HepG2 (cell line): ENCODE measurements around the gene TTC24. TPM values are rescaled to one million over a fixed set of nuclear protein-coding genes. Genes with fewer than 3 reads are reported as not detected.

Experiments
- ARID2 ChIP-seq: sonication (generic); formaldehyde crosslinking; IDR thresholded peaks from 2 replicates; pipeline ENCODE4 v1.8.1; 2022; ENCODE audit warnings: mild to moderate bottlenecking, missing genetic modification reagents, borderline replicate concordance
- CCDC6 ChIP-seq: sonication (generic); formaldehyde crosslinking; IDR thresholded peaks from 2 replicates; pipeline ENCODE4 v1.8.1; 2022; ENCODE audit warnings: mild to moderate bottlenecking, missing genetic modification reagents, moderate library complexity
- GPN1 ChIP-seq: sonication (generic); formaldehyde crosslinking; IDR thresholded peaks from 2 replicates; pipeline ENCODE4 v1.5.1; 2020; ENCODE audit warnings: missing genetic modification reagents, borderline replicate concordance
- HCFC1 ChIP-seq: fragments of 150-350 bp; IDR thresholded peaks from 2 replicates; pipeline ENCODE4 v1.6.1; 2014; ENCODE audit warnings: low read depth, low read length
- IRX3 ChIP-seq: sonication (generic); formaldehyde crosslinking; IDR thresholded peaks from 2 replicates; pipeline ENCODE4 v1.8.1; 2023; ENCODE audit warnings: mild to moderate bottlenecking, low read depth, missing genetic modification reagents, borderline replicate concordance
- MED1 ChIP-seq: sonication (generic); formaldehyde crosslinking; IDR thresholded peaks from 2 replicates; pipeline ENCODE4 v1.4.0; 2020; ENCODE audit warnings: missing genetic modification reagents
- PCBP1 ChIP-seq: fragments of 200-400 bp; formaldehyde crosslinking; IDR thresholded peaks from 2 replicates; pipeline ENCODE4 v1.6.1; 2017; ENCODE audit warnings: mild to moderate bottlenecking, low read depth, low read length, borderline replicate concordance
- RFX5 ChIP-seq: IDR thresholded peaks from 2 replicates; pipeline ENCODE4 v1.6.1; 2011; ENCODE audit warnings: low read depth, low read length, improper control_type of control experiment
- SKI ChIP-seq: fragments of 450-650 bp; IDR thresholded peaks from one replicate; pipeline ENCODE4 v1.6.1; 2018; ENCODE audit warnings: mild to moderate bottlenecking; ENCODE audit not compliant: partially characterized antibody
- TBP ChIP-seq: sonication (generic); formaldehyde crosslinking; IDR thresholded peaks from 2 replicates; pipeline ENCODE4 v1.5.0; 2020; ENCODE audit warnings: missing genetic modification reagents
- ZNF101 ChIP-seq: sonication (generic); formaldehyde crosslinking; IDR thresholded peaks from 2 replicates; pipeline ENCODE4 v1.4.0; 2020; ENCODE audit warnings: mild to moderate bottlenecking, low read depth, missing genetic modification reagents, borderline replicate concordance
- ZNF737 ChIP-seq: sonication (generic); formaldehyde crosslinking; IDR thresholded peaks from 2 replicates; pipeline ENCODE4 v1.5.0; 2020; ENCODE audit warnings: missing genetic modification reagents, mild to moderate bottlenecking, borderline replicate concordance
- polyA plus RNA-seq, 8 experiments: library from polyadenylated mRNA; depleted of rRNA in 3 of 8; stranded (reverse) in 7 of 8; unstranded in 1 of 8; fragments of >200 nt; fragmentation: Illumina TruSeq in 4 of 8; extraction: Trizol in 4 of 8; gene quantifications; 2 replicates each; pipeline versions ENCODE4 v1.2.1 to v1.2.3, GENCODE V29; 2011 to 2016; ENCODE audit warnings: low read depth in 4 of 8, missing spikeins in 1 of 8, mixed read lengths in 1 of 8; ENCODE audit not compliant: insufficient read depth in 1 of 8
- total RNA-seq, 5 experiments: library from RNA; depleted of rRNA; stranded (reverse); fragments of >200 nt; fragmentation: Illumina TruSeq; extraction: Trizol; gene quantifications; 2 replicates each; pipeline ENCODE4 v1.2.3, GENCODE V29; 2016; ENCODE audit warnings: low read depth in 1 of 5
- TF ChIP-seq, protein P1 (sequence below): sonication (generic); formaldehyde crosslinking; conservative IDR thresholded peaks from 2 replicates; pipeline ENCODE4 v1.5.0; 2020; ENCODE audit warnings: missing genetic modification reagents
- TF ChIP-seq, protein P2 (sequence below): sonication (generic); formaldehyde crosslinking; IDR thresholded peaks from 2 replicates; pipeline ENCODE4 v1.4.0; 2020; ENCODE audit warnings: low read depth, mild to moderate bottlenecking, missing genetic modification reagents
- TF ChIP-seq, protein P3 (sequence below): sonication (generic); formaldehyde crosslinking; IDR thresholded peaks from 2 replicates; pipeline ENCODE4 v1.4.0; 2020; ENCODE audit warnings: missing genetic modification reagents
- TF ChIP-seq, protein P4 (sequence below), 2 experiments: fragments of 450-650 bp in 1 of 2; sonication (generic) in 1 of 2; formaldehyde crosslinking; IDR thresholded peaks; 2 replicates each; pipeline versions ENCODE4 v1.5.0 to v1.8.0; 2020 to 2022; ENCODE audit warnings: mild to moderate bottlenecking in 1 of 2, missing genetic modification reagents in 1 of 2
- TF ChIP-seq, protein P5 (sequence below): sonication (generic); formaldehyde crosslinking; IDR thresholded peaks from 2 replicates; pipeline ENCODE4 v1.4.0; 2020; ENCODE audit warnings: mild to moderate bottlenecking, missing genetic modification reagents
- TF ChIP-seq, protein P6 (sequence below): sonication (generic); formaldehyde crosslinking; IDR thresholded peaks from 2 replicates; pipeline ENCODE4 v1.8.1; 2023; ENCODE audit warnings: mild to moderate bottlenecking, missing genetic modification reagents

The TTC24 gene
- total and polyA plus RNA-seq, 2 of the 13 experiments (the other 11 are each of a cell fraction or from before 2014, with no cell fraction given) = 0.13 to 0.18 TPM

DNA sequence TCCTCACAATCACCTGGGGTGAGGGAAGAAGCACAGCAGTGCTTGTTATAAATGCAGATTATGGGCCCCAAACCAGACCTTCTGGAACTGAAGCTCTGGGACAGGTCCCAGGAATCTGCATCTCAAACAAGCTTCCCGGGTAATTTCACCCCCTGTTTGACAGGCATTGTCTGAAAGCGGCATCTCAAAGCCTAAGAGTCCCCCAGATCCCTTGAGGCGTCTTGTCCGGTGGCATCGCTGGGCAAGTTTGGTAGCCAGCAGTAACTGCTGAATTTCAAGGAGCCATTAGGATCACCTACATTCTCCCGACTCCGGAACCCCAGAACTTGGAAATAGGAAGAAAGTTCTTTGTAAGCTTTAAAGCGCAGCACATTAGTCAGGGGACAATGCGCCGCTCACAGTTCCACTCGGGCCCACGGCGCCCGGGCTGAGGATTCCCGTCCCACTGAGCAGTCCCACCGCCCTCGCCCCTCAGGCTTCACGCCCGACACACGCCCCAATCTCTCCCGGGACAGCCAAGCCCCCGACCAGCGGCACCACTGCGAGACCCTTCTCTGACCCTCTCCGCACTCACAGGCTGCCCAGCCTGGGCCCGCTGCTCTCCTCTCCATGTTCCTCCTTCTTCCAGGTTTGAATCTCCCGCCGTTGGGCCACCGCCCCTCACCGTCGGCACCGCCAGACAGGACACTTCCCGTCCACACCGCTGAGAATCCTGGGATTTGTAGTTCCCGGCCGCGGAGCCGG is 7.4 kb upstream of the TTC24 start, which contains the start of gene IQGAP3 (continued):
- TF ChIP-seq, protein P1, sequence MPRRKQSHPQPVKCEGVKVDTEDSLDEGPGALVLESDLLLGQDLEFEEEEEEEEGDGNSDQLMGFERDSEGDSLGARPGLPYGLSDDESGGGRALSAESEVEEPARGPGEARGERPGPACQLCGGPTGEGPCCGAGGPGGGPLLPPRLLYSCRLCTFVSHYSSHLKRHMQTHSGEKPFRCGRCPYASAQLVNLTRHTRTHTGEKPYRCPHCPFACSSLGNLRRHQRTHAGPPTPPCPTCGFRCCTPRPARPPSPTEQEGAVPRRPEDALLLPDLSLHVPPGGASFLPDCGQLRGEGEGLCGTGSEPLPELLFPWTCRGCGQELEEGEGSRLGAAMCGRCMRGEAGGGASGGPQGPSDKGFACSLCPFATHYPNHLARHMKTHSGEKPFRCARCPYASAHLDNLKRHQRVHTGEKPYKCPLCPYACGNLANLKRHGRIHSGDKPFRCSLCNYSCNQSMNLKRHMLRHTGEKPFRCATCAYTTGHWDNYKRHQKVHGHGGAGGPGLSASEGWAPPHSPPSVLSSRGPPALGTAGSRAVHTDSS = no peak
- no peak for TF ChIP-seq ZNF737 (CRISPR knock-in tag)
- peak; percentile 93 for TF ChIP-seq HCFC1
- TF ChIP-seq TBP (CRISPR knock-in tag) = no peak
- no peak for TF ChIP-seq PCBP1
- no peak for TF ChIP-seq MED1 (CRISPR knock-in tag)
- TF ChIP-seq, protein P2, sequence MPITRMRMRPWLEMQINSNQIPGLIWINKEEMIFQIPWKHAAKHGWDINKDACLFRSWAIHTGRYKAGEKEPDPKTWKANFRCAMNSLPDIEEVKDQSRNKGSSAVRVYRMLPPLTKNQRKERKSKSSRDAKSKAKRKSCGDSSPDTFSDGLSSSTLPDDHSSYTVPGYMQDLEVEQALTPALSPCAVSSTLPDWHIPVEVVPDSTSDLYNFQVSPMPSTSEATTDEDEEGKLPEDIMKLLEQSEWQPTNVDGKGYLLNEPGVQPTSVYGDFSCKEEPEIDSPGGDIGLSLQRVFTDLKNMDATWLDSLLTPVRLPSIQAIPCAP (CRISPR knock-in tag) = no peak
- no peak for TF ChIP-seq GPN1
- TF ChIP-seq, protein P3, sequence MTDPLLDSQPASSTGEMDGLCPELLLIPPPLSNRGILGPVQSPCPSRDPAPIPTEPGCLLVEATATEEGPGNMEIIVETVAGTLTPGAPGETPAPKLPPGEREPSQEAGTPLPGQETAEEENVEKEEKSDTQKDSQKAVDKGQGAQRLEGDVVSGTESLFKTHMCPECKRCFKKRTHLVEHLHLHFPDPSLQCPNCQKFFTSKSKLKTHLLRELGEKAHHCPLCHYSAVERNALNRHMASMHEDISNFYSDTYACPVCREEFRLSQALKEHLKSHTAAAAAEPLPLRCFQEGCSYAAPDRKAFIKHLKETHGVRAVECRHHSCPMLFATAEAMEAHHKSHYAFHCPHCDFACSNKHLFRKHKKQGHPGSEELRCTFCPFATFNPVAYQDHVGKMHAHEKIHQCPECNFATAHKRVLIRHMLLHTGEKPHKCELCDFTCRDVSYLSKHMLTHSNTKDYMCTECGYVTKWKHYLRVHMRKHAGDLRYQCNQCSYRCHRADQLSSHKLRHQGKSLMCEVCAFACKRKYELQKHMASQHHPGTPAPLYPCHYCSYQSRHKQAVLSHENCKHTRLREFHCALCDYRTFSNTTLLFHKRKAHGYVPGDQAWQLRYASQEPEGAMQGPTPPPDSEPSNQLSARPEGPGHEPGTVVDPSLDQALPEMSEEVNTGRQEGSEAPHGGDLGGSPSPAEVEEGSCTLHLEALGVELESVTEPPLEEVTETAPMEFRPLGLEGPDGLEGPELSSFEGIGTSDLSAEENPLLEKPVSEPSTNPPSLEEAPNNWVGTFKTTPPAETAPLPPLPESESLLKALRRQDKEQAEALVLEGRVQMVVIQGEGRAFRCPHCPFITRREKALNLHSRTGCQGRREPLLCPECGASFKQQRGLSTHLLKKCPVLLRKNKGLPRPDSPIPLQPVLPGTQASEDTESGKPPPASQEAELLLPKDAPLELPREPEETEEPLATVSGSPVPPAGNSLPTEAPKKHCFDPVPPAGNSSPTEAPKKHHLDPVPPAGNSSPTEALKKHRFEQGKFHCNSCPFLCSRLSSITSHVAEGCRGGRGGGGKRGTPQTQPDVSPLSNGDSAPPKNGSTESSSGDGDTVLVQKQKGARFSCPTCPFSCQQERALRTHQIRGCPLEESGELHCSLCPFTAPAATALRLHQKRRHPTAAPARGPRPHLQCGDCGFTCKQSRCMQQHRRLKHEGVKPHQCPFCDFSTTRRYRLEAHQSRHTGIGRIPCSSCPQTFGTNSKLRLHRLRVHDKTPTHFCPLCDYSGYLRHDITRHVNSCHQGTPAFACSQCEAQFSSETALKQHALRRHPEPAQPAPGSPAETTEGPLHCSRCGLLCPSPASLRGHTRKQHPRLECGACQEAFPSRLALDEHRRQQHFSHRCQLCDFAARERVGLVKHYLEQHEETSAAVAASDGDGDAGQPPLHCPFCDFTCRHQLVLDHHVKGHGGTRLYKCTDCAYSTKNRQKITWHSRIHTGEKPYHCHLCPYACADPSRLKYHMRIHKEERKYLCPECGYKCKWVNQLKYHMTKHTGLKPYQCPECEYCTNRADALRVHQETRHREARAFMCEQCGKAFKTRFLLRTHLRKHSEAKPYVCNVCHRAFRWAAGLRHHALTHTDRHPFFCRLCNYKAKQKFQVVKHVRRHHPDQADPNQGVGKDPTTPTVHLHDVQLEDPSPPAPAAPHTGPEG = peak; percentile 49; the same call in 1 of the 2 replicates
- no peak for TF ChIP-seq ZNF101
- TF ChIP-seq, protein P4, sequence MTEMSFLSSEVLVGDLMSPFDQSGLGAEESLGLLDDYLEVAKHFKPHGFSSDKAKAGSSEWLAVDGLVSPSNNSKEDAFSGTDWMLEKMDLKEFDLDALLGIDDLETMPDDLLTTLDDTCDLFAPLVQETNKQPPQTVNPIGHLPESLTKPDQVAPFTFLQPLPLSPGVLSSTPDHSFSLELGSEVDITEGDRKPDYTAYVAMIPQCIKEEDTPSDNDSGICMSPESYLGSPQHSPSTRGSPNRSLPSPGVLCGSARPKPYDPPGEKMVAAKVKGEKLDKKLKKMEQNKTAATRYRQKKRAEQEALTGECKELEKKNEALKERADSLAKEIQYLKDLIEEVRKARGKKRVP (CRISPR knock-in tag; IDR thresholded peaks at IDR 0.05) = peak in 1 of 2 experiments; percentile 77; a peak in 2 of 4 replicates
- TF ChIP-seq, protein P5, sequence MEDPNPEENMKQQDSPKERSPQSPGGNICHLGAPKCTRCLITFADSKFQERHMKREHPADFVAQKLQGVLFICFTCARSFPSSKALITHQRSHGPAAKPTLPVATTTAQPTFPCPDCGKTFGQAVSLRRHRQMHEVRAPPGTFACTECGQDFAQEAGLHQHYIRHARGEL (CRISPR knock-in tag) = no peak
- TF ChIP-seq SKI = no peak
- TF ChIP-seq IRX3 (CRISPR knock-in tag) = no peak; the same call in 1 of the 2 replicates
- no peak for TF ChIP-seq ARID2 (CRISPR knock-in tag)
- TF ChIP-seq, protein P6, sequence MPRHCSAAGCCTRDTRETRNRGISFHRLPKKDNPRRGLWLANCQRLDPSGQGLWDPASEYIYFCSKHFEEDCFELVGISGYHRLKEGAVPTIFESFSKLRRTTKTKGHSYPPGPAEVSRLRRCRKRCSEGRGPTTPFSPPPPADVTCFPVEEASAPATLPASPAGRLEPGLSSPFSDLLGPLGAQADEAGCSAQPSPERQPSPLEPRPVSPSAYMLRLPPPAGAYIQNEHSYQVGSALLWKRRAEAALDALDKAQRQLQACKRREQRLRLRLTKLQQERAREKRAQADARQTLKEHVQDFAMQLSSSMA (CRISPR knock-in tag) = no peak
- no peak for TF ChIP-seq RFX5
- TF ChIP-seq CCDC6 (CRISPR knock-in tag) = peak; percentile 36; the same call in 1 of the 2 replicates
